Subcutaneous abdominal adipose tissue (tissue), 5 donors: ENCODE data around the gene GNAI1.

ENCODE experiments used
- H3K27ac ChIP-seq: one replicate; pipeline ENCODE4 v1.7.0; 2013; ENCODE audit warnings: low read depth, mild to moderate bottlenecking, inconsistent platforms, low read length, moderate library complexity
- H3K27me3 ChIP-seq, 5 donors: one replicate each; pipeline ENCODE4 v1.7.0; 2013; ENCODE audit warnings: low read length in 5 of 5, inconsistent platforms in 1 of 5; ENCODE audit not compliant: control insufficient read depth in 5 of 5, insufficient read depth in 4 of 5
- H3K36me3 ChIP-seq, 5 donors: one replicate each; pipeline ENCODE4 v1.7.0; 2013; ENCODE audit warnings: low read length in 5 of 5; ENCODE audit not compliant: control insufficient read depth in 5 of 5, insufficient read depth in 5 of 5
- H3K4me1 ChIP-seq, 5 donors: one replicate each; pipeline ENCODE4 v1.7.0; 2013; ENCODE audit warnings: low read length in 5 of 5, mild to moderate bottlenecking in 3 of 5, moderate library complexity in 1 of 5; ENCODE audit not compliant: control insufficient read depth in 5 of 5, insufficient read depth in 5 of 5
- H3K4me3 ChIP-seq, 5 donors: one replicate each; pipeline ENCODE4 v1.7.0; 2013; ENCODE audit warnings: low read length in 5 of 5, low read depth in 1 of 5
- H3K9ac ChIP-seq, 5 donors: one replicate each; pipeline ENCODE4 v1.7.0; 2013; ENCODE audit warnings: low read length in 5 of 5, mild to moderate bottlenecking in 4 of 5, moderate library complexity in 3 of 5
- H3K9me3 ChIP-seq, 5 donors: one replicate each; pipeline ENCODE4 v1.7.0; 2013; ENCODE audit warnings: low read length in 5 of 5; ENCODE audit not compliant: control insufficient read depth in 5 of 5
- donor health status: healthy.
- donor health status: healthy.
- donor health status: healthy.
- donor health status: healthy.
- donor health status: healthy.

The GNAI1 gene

GRCh38 chr7:80220022-80220634 lies 85.5 kb downstream of the GNAI1 start:
- Histone ChIP-seq H3K4me1 (peaks cover 2 to 27% (median 13%) of the 10 kb centered on the region in 5 donors), H3K36me3 (peaks cover 7 to 31% (median 16%) of the 10 kb centered on the region in 5 donors), H3K27me3 (no peaks in the 10 kb centered on the region)

GRCh38 chr7:80224415-80224814 lies 89.8 kb downstream of the GNAI1 start:
- no peak overlapping the region for H3K4me3 ChIP-seq
- H3K36me3 ChIP-seq: peaks cover 0 to 13% (median 5%) of the 10 kb centered on the region in 5 donors
- H3K27ac ChIP-seq: peak overlapping the region; percentile 71
- no peaks in the 10 kb centered on the region for H3K9me3 ChIP-seq
- peaks cover 2 to 31% (median 19%) of the 10 kb centered on the region in 5 donors for H3K4me1 ChIP-seq
- H3K27me3 ChIP-seq: no peaks in the 10 kb centered on the region
- no peak overlapping the region for H3K9ac ChIP-seq

More at GRCh38 chr7:80220022-80220634, 85.5 kb downstream of the GNAI1 start:
- Histone ChIP-seq H3K9me3 (no peaks in the 10 kb centered on the region), H3K4me3 (no peak overlapping the region), H3K9ac (peak overlapping the region in 1 of 5 donors; percentile 28), H3K27ac (peak overlapping the region; percentile 58)

GRCh38 chr7:80225361-80225760 lies 90.7 kb downstream of the GNAI1 start:
- H3K27me3 ChIP-seq: no peaks in the 10 kb centered on the region
- H3K27ac ChIP-seq: peak overlapping the region; percentile 71
- peaks cover 0 to 5% (median 3%) of the 10 kb centered on the region in 5 donors for H3K36me3 ChIP-seq
- H3K9ac ChIP-seq: no peak overlapping the region
- peaks cover 2 to 29% (median 20%) of the 10 kb centered on the region in 5 donors for H3K4me1 ChIP-seq
- H3K4me3 ChIP-seq: no peak overlapping the region
- H3K9me3 ChIP-seq: no peaks in the 10 kb centered on the region

GRCh38 chr7:80226629-80227028 lies 92.0 kb downstream of the GNAI1 start:
- H3K27ac ChIP-seq: no peak overlapping the region
- no peaks in the 10 kb centered on the region for H3K9me3 ChIP-seq
- no peaks in the 10 kb centered on the region for H3K27me3 ChIP-seq
- H3K9ac ChIP-seq: no peak overlapping the region
- H3K4me1 ChIP-seq: peaks cover 2 to 29% (median 22%) of the 10 kb centered on the region in 5 donors
- peaks cover 0 to 5% (median 3%) of the 10 kb centered on the region in 5 donors for H3K36me3 ChIP-seq
- no peak overlapping the region for H3K4me3 ChIP-seq

- H3K9me3 ChIP-seq: no peaks in the 10 kb centered on the region
- no peak overlapping the region for H3K4me3 ChIP-seq
- no peaks in the 10 kb centered on the region for H3K36me3 ChIP-seq
- H3K27me3 ChIP-seq: no peaks in the 10 kb centered on the region
- H3K4me1 ChIP-seq: peaks cover 0 to 13% (median 6%) of the 10 kb centered on the region in 5 donors
- no peak overlapping the region for H3K9ac ChIP-seq
- no peak overlapping the region for H3K27ac ChIP-seq
These were observed 95.7 kb downstream of the GNAI1 start for GRCh38 chr7:80230327-80230726.

- Histone ChIP-seq H3K36me3 (no peaks in the 10 kb centered on the region), H3K9ac (no peak overlapping the region), H3K4me3 (no peak overlapping the region), H3K4me1 (peaks cover 0 to 5% (median 0%) of the 10 kb centered on the region in 5 donors), H3K9me3 (no peaks in the 10 kb centered on the region), H3K27ac (no peak overlapping the region), H3K27me3 (no peaks in the 10 kb centered on the region)
These were observed 97.1 kb downstream of the GNAI1 start for GRCh38 chr7:80231707-80232106.

- H3K27ac ChIP-seq: no peak overlapping the region
- no peaks in the 10 kb centered on the region for H3K36me3 ChIP-seq
- H3K9me3 ChIP-seq: no peaks in the 10 kb centered on the region
- no peak overlapping the region for H3K4me3 ChIP-seq
- no peak overlapping the region for H3K9ac ChIP-seq
- no peaks in the 10 kb centered on the region for H3K27me3 ChIP-seq
- H3K4me1 ChIP-seq: peaks cover 0 to 5% (median 0%) of the 10 kb centered on the region in 5 donors
These were observed 98.5 kb downstream of the GNAI1 start for GRCh38 chr7:80232979-80233724.

GRCh38 chr7:80235334-80235733 lies 100.7 kb downstream of the GNAI1 start:
- H3K36me3 ChIP-seq: no peaks in the 10 kb centered on the region
- H3K27me3 ChIP-seq: no peaks in the 10 kb centered on the region
- H3K27ac ChIP-seq: no peak overlapping the region
- H3K4me3 ChIP-seq: no peak overlapping the region
- peaks cover 0 to 2% (median 0%) of the 10 kb centered on the region in 5 donors for H3K4me1 ChIP-seq
- H3K9ac ChIP-seq: no peak overlapping the region
- no peaks in the 10 kb centered on the region for H3K9me3 ChIP-seq

- H3K27me3 ChIP-seq: no peaks in the 10 kb centered on the region
- no peaks in the 10 kb centered on the region for H3K36me3 ChIP-seq
- H3K4me1 ChIP-seq: no peaks in the 10 kb centered on the region
- H3K27ac ChIP-seq: no peak overlapping the region
- no peak overlapping the region for H3K9ac ChIP-seq
- no peaks in the 10 kb centered on the region for H3K9me3 ChIP-seq
- H3K4me3 ChIP-seq: no peak overlapping the region
These were observed 102.0 kb downstream of the GNAI1 start for GRCh38 chr7:80236681-80237080.

- H3K4me3 ChIP-seq: no peak overlapping the region
- no peaks in the 10 kb centered on the region for H3K9me3 ChIP-seq
- peaks cover 2 to 23% (median 21%) of the 10 kb centered on the region in 5 donors for H3K4me1 ChIP-seq
- H3K9ac ChIP-seq: no peak overlapping the region
- H3K36me3 ChIP-seq: no peaks in the 10 kb centered on the region
- no peak overlapping the region for H3K27ac ChIP-seq
- H3K27me3 ChIP-seq: no peaks in the 10 kb centered on the region
These were observed 105.8 kb downstream of the GNAI1 start for GRCh38 chr7:80240265-80241025.
